ENCODE data around the gene MAGEA1. TPM values are rescaled to one million over a fixed set of nuclear protein-coding genes. Genes with fewer than 3 reads are reported as not detected.

The MAGEA1 gene
- polyA plus RNA-seq, 1 donor: not detected

Other genes starting within 250 kb of the MAGEA1 start
- gene PNMA5, start 185.2 kb upstream of the MAGEA1 start, polyA plus RNA-seq (ENCODE audit: insufficient read length): 0.06 TPM
- gene PNMA3, start 122.8 kb upstream of the MAGEA1 start, polyA plus RNA-seq (ENCODE audit: insufficient read length): 1.2 TPM
- 2.5 TPM for gene PNMA6A, start 106.8 kb upstream of the MAGEA1 start, polyA plus RNA-seq (ENCODE audit: insufficient read length)
- gene PNMA6F, start 142.5 kb downstream of the MAGEA1 start, polyA plus RNA-seq (ENCODE audit: insufficient read length): not detected
- gene ZNF275, start 154.9 kb downstream of the MAGEA1 start, polyA plus RNA-seq (ENCODE audit: insufficient read length): 7.9 TPM
- not detected for gene PNMA6E, start 222.1 kb downstream of the MAGEA1 start, polyA plus RNA-seq (ENCODE audit: insufficient read length)
- 0.63 TPM for gene ZFP92, start 232.2 kb downstream of the MAGEA1 start, polyA plus RNA-seq (ENCODE audit: insufficient read length)

Measured in hindlimb muscle (tissue), 1 donor.